GM21390 (cell line): Measurements from ENCODE around the gene FAM72A.
"Not testable (repeated sequence)": the region's sequence is repeated elsewhere in the genome, so short reads cannot be mapped to it uniquely, and the experiment has no call there.

ENCODE experiments used
- ATAC-seq: cut with Tn5 transposase; IDR thresholded peaks from one replicate; pipeline ENCODE4 v1.9.1; 2021; ENCODE audit not compliant: unreplicated experiment

FAM72A gene

GRCh38 chr1:206202789-206203363 is at the start of gene FAM72A:
TSS of gene FAM72A (minus strand) at chr1:206202839. CDS start at chr1:206202025, 814 bp downstream.
- ATAC-seq, result peak; percentile 80

- not testable (repeated sequence) for ATAC-seq
Measured at GRCh38 chr1:206250953-206251681, 48.5 kb upstream of the FAM72A start.

GRCh38 chr1:206246129-206246886 is 43.7 kb upstream of the FAM72A start:
- not testable (repeated sequence) for ATAC-seq

GRCh38 chr1:206245479-206245878 is 42.8 kb upstream of the FAM72A start:
- ATAC-seq, result not testable (repeated sequence)

GRCh38 chr1:206243335-206243734 is 40.7 kb upstream of the FAM72A start:
- peak; percentile 97 for ATAC-seq

- peak; percentile 45 for ATAC-seq
Measured at GRCh38 chr1:206240288-206240687, 37.6 kb upstream of the FAM72A start.

- ATAC-seq, result not testable (repeated sequence)
Measured at GRCh38 chr1:206235190-206235589, 32.6 kb upstream of the FAM72A start.

GRCh38 chr1:206234189-206234916 is 31.7 kb upstream of the FAM72A start:
- ATAC-seq, result not testable (repeated sequence)

- peak; percentile 73 for ATAC-seq
Measured at GRCh38 chr1:206232970-206233645, 30.5 kb upstream of the FAM72A start.

GRCh38 chr1:206231989-206232388 is 29.4 kb upstream of the FAM72A start:
- not testable (repeated sequence) for ATAC-seq

GRCh38 chr1:206229286-206229685 is 26.6 kb upstream of the FAM72A start:
- not testable (repeated sequence) for ATAC-seq

- not testable (repeated sequence) for ATAC-seq
Measured at GRCh38 chr1:206226886-206227285, 24.2 kb upstream of the FAM72A start.

GRCh38 chr1:206225386-206225785 is 22.7 kb upstream of the FAM72A start:
- not testable (repeated sequence) for ATAC-seq

- not testable (repeated sequence) for ATAC-seq
Measured at GRCh38 chr1:206224190-206224776, 21.6 kb upstream of the FAM72A start.

GRCh38 chr1:206221585-206221984 is 18.9 kb upstream of the FAM72A start:
- ATAC-seq, result not testable (repeated sequence)

- ATAC-seq, result not testable (repeated sequence)
Measured at GRCh38 chr1:206220332-206221000, 17.8 kb upstream of the FAM72A start.

- not testable (repeated sequence) for ATAC-seq
Measured at GRCh38 chr1:206219514-206220331, 17.1 kb upstream of the FAM72A start.

- ATAC-seq, result not testable (repeated sequence)
Measured at GRCh38 chr1:206218765-206219164, 16.1 kb upstream of the FAM72A start.

- ATAC-seq, result not testable (repeated sequence)
Measured at GRCh38 chr1:206218285-206218684, 15.6 kb upstream of the FAM72A start.
